ENCODE data around the gene WNT7A. TPM values are rescaled to one million over a fixed set of nuclear protein-coding genes. Genes with fewer than 3 reads are reported as not detected.

The WNT7A gene
- total RNA-seq, 1 experiment from 2014 or later, result not detected

GRCh38 chr3:13827256-13827655 is 52.6 kb downstream of the WNT7A start:
- Histone ChIP-seq H2BK15ac (ENCODE audit: low read depth, low read length) (no peak overlapping the region), H2AFZ (ENCODE audit: low read length) (no peak overlapping the region), H3K14ac (ENCODE audit: insufficient read depth, low read length) (no peak overlapping the region), H3K27me3 (ENCODE audit: insufficient read depth, low read length) (no peaks in the 10 kb centered on the region), H3K79me2 (ENCODE audit: insufficient read depth, low read length) (no peaks in the 10 kb centered on the region), H3K23me2 (ENCODE audit: insufficient read length, low read depth, low read length, poor library complexity, severe bottlenecking) (no peaks in the 10 kb centered on the region), H4K20me1 (ENCODE audit: control insufficient read depth, insufficient read depth, insufficient read length) (no peaks in the 10 kb centered on the region), H3K27ac (ENCODE audit: insufficient read length, low read depth, low read length) (no peak overlapping the region), H3K56ac (ENCODE audit: insufficient read length, low read depth, low read length) (no peak overlapping the region), H3K4me1 (ENCODE audit: insufficient read depth, low read length) (no peaks in the 10 kb centered on the region), H3K9ac (ENCODE audit: extremely low read depth, insufficient read length, low read length) (no peak overlapping the region), H4K5ac (ENCODE audit: insufficient read length, low read depth, low read length) (no peak overlapping the region), H3T11ph (ENCODE audit: low read length) (no peak overlapping the region), H2BK5ac (ENCODE audit: insufficient read length, low read length) (no peak overlapping the region), H4K91ac (ENCODE audit: insufficient read length, low read depth, low read length) (no peak overlapping the region), H3K4me2 (ENCODE audit: insufficient read depth, insufficient read length, low read length) (no peak overlapping the region), H3K18ac (ENCODE audit: insufficient read length, low read depth, low read length) (no peak overlapping the region), H3K4ac (ENCODE audit: low read depth, low read length) (no peak overlapping the region), H3K23ac (ENCODE audit: insufficient read length, low read depth, low read length) (no peak overlapping the region), H3K79me1 (ENCODE audit: insufficient read depth, low read depth, low read length, poor library complexity, severe bottlenecking) (no peaks in the 10 kb centered on the region), H3K9me3 (ENCODE audit: control insufficient read depth, low read depth, low read length) (no peaks in the 10 kb centered on the region), H2BK20ac (ENCODE audit: low read depth, low read length, poor library complexity, severe bottlenecking) (no peak overlapping the region), H2BK12ac (ENCODE audit: insufficient read length, low read depth, low read length) (no peak overlapping the region), H2AK5ac (ENCODE audit: insufficient read length, low read length) (no peak overlapping the region), H2BK120ac (ENCODE audit: low read depth, low read length, poor library complexity, severe bottlenecking) (no peak overlapping the region), H4K8ac (replicated peaks; ENCODE audit: insufficient read length, low read depth, low read length) (no peak overlapping the region)
- Mint-ChIP-seq H3K9me3 (no peaks in the 10 kb centered on the region; a peak in 2 of 5 replicates), H3K4me1 (peaks cover 8 to 15% of the 10 kb centered on the region in 2 experiments; a peak in 3 of 4 replicates), H3K4me3 (no peak overlapping the region), H3K27ac (no peak overlapping the region), H3K36me3 (ENCODE audit: insufficient read depth in 1 of 3, low read depth in 3 of 3) (no peaks in the 10 kb centered on the region; a peak in 1 of 7 replicates), H3K27me3 (ENCODE audit: low read depth) (peaks cover 21% of the 10 kb centered on the region)
- TF ChIP-seq CTCF (conservative IDR thresholded peaks at IDR 0.05), result no peak
- no peak for DNase-seq
- WGBS (ENCODE audit: extremely low coverage, insufficient read length, low lambda C conversion rate), result no CpG with 5 or more reads among the region's 3 CpGs

All from H9 (cell line).